Naive thymus-derived CD4-positive, alpha-beta T cell (primary cell): ENCODE measurements around the gene GLE1. TPM values are rescaled to one million over a fixed set of nuclear protein-coding genes. Genes with fewer than 3 reads are reported as not detected.

Experiments used
- ATAC-seq: fragments of 150-1000 bp; cut with Tn5 transposase; 2 replicates; pipeline ENCODE4 v1.10.0; 2021; ENCODE audit warnings: mild to moderate bottlenecking, moderate library complexity
- CTCF ChIA-PET: fragments of 350-600 bp; sonication (Branson Sonifier 250); formaldehyde crosslinking; loops from one replicate; lab custom pipeline; 2021; ENCODE audit warnings: antibody characterized with exemption; lab: Charles Lee
- POLR2A ChIA-PET: fragments of 350-600 bp; sonication (Branson Sonifier 250); formaldehyde crosslinking; loops from one replicate; lab custom pipeline; 2021; ENCODE audit warnings: antibody characterized with exemption, inconsistent platforms; lab: Charles Lee
- DNase-seq, 9 donors: peaks; one replicate each; pipeline versions ENCODE4 v3.0.0 to v3.0.0-alpha.2; 2020 to 2022; ENCODE audit warnings: mixed read lengths in 1 of 9
- H3K27ac ChIP-seq: one replicate; pipeline ENCODE4 v1.7.0; 2013; ENCODE audit warnings: mild to moderate bottlenecking, low read depth, low read length, moderate library complexity
- H3K27me3 ChIP-seq, 2 donors: one replicate each; pipeline ENCODE4 v1.7.0; 2013; ENCODE audit warnings: low read length in 2 of 2, mild to moderate bottlenecking in 2 of 2, moderate library complexity in 2 of 2; ENCODE audit not compliant: control insufficient read depth in 2 of 2, insufficient read depth in 2 of 2
- H3K36me3 ChIP-seq, 3 experiments: 1 replicate in 2 of 3; 2 replicates in 1 of 3; pipeline ENCODE4 v1.7.0; 2013; ENCODE audit warnings: low read length in 3 of 3, mild to moderate bottlenecking in 3 of 3, moderate library complexity in 1 of 3; ENCODE audit not compliant: insufficient read depth in 3 of 3, control insufficient read depth in 2 of 3
- H3K4me1 ChIP-seq, 2 donors: one replicate each; pipeline ENCODE4 v1.7.0; 2013; ENCODE audit warnings: low read length in 2 of 2, mild to moderate bottlenecking in 2 of 2, moderate library complexity in 1 of 2; ENCODE audit not compliant: control insufficient read depth in 2 of 2, insufficient read depth in 2 of 2
- H3K4me3 ChIP-seq: 2 replicates; pipeline ENCODE4 v1.7.0; 2013; ENCODE audit warnings: mild to moderate bottlenecking, low read length
- H3K9me3 ChIP-seq, 3 experiments: 1 replicate in 2 of 3; 2 replicates in 1 of 3; pipeline ENCODE4 v1.7.0; 2013; ENCODE audit warnings: low read length in 3 of 3; ENCODE audit not compliant: control insufficient read depth in 2 of 3
- H3K27ac Mint-ChIP-seq, 9 donors: one replicate each; pipeline ENCODE4 v1.8.0; 2020 to 2022; ENCODE audit warnings: mixed read lengths in 9 of 9, mild to moderate bottlenecking in 8 of 9, moderate library complexity in 5 of 9, inconsistent platforms in 2 of 9
- H3K27me3 Mint-ChIP-seq, 5 donors: one replicate each; pipeline ENCODE4 v1.8.0; 2021 to 2022; ENCODE audit warnings: mixed read lengths in 5 of 5, mild to moderate bottlenecking in 1 of 5
- H3K36me3 Mint-ChIP-seq, 5 donors: one replicate each; pipeline ENCODE4 v1.8.0; 2020 to 2022; ENCODE audit warnings: mixed read lengths in 5 of 5, mild to moderate bottlenecking in 3 of 5, inconsistent platforms in 1 of 5
- H3K4me1 Mint-ChIP-seq, 7 donors: one replicate each; pipeline ENCODE4 v1.8.0; 2020 to 2022; ENCODE audit warnings: mixed read lengths in 7 of 7, mild to moderate bottlenecking in 3 of 7, inconsistent platforms in 1 of 7
- H3K4me3 Mint-ChIP-seq, 10 donors: one replicate each; pipeline ENCODE4 v1.8.0; 2020 to 2022; ENCODE audit warnings: mild to moderate bottlenecking in 10 of 10, mixed read lengths in 10 of 10, moderate library complexity in 6 of 10, inconsistent platforms in 2 of 10
- H3K9me3 Mint-ChIP-seq, 11 donors: one replicate each; pipeline ENCODE4 v1.8.0; 2020 to 2022; ENCODE audit warnings: mixed read lengths in 11 of 11, mild to moderate bottlenecking in 4 of 11, inconsistent platforms in 1 of 11, moderate library complexity in 1 of 11
- intact Hi-C, 2 donors: fragments of 100-400 bp; cut with micrococcal nuclease; formaldehyde crosslinking; loops; one replicate each; pipeline ENCODE4 v1.15.1; 2023
- polyA plus RNA-seq, 2 donors: library from polyadenylated mRNA; unstranded; fragments of 300-500 nt; fragmentation: Illumina TruSeq; gene quantifications; one replicate each; pipeline ENCODE4 v1.2.3, GENCODE V29; 2021
- total RNA-seq, 6 experiments: library from RNA in 5 of 6; stranded (reverse) in 5 of 6; gene quantifications; 1 replicate in 5 of 6; 2 replicates in 1 of 6; pipeline ENCODE4 v1.2.3 and lab custom pipeline; 2021 to 2026

Gene GLE1
- total and polyA plus RNA-seq, 7 experiments from 2014 or later: 14.2 to 46.5 (median 30.5) TPM

- intact Hi-C loops: no loop called here
- ChIA-PET CTCF (no interaction called here), POLR2A (no interaction called here)
- Histone ChIP-seq H3K27ac (no peak overlapping the region), H3K36me3 (peaks cover 0 to 69% (median 3%) of the 10 kb centered on the region in 3 experiments), H3K4me3 (no peak overlapping the region), H3K27me3 (no peaks in the 10 kb centered on the region), H3K4me1 (no peaks in the 10 kb centered on the region), H3K9me3 (no peaks in the 10 kb centered on the region)
- ATAC-seq: no peak
- Mint-ChIP-seq H3K27me3 (no peaks in the 10 kb centered on the region), H3K36me3 (peaks cover 4 to 52% (median 25%) of the 10 kb centered on the region in 5 donors), H3K4me1 (peaks cover 0 to 2% (median 0%) of the 10 kb centered on the region in 7 donors), H3K27ac (no peak overlapping the region), H3K9me3 (no peaks in the 10 kb centered on the region), H3K4me3 (no peak overlapping the region)
- DNase-seq: no peak
These were observed 25.3 kb upstream of the GLE1 start for GRCh38 chr9:128479262-128479661.

- Mint-ChIP-seq H3K9me3 (no peaks in the 10 kb centered on the region), H3K27me3 (no peaks in the 10 kb centered on the region), H3K4me1 (peaks cover 0 to 2% (median 0%) of the 10 kb centered on the region in 7 donors), H3K36me3 (peaks cover 0 to 48% (median 19%) of the 10 kb centered on the region in 5 donors), H3K4me3 (no peak overlapping the region), H3K27ac (peak overlapping the region in 1 of 9 donors; percentile 78)
- no peak for DNase-seq
- Histone ChIP-seq H3K27me3 (no peaks in the 10 kb centered on the region), H3K36me3 (peaks cover 0 to 76% (median 7%) of the 10 kb centered on the region in 3 experiments), H3K27ac (no peak overlapping the region), H3K4me1 (no peaks in the 10 kb centered on the region), H3K9me3 (no peaks in the 10 kb centered on the region), H3K4me3 (no peak overlapping the region)
- CTCF ChIA-PET: interaction anchor here (0.5 to 1.2 kb wide), 2 partner anchors 34 to 48 kb away, joined by 3 read pairs; no protein-coding TSS in a partner anchor
- POLR2A ChIA-PET: interaction anchor here (0.8 kb wide), 1 partner anchor 56 kb away, joined by 3 read pairs; no protein-coding TSS in a partner anchor
- ATAC-seq: no peak
- intact Hi-C loops: no loop called here
These were observed 23.0 kb upstream of the GLE1 start for GRCh38 chr9:128481561-128481960.

GRCh38 chr9:128482186-128482585, 22.3 kb upstream of the GLE1 start:
- CTCF ChIA-PET: interaction anchor here (0.5 to 1.2 kb wide), 2 partner anchors 35 to 49 kb away, joined by 3 read pairs; no protein-coding TSS in a partner anchor
- Histone ChIP-seq H3K36me3 (peaks cover 0 to 83% (median 7%) of the 10 kb centered on the region in 3 experiments), H3K4me3 (no peak overlapping the region), H3K27me3 (no peaks in the 10 kb centered on the region), H3K9me3 (no peaks in the 10 kb centered on the region), H3K4me1 (no peaks in the 10 kb centered on the region), H3K27ac (no peak overlapping the region)
- H3K9me3 Mint-ChIP-seq: no peaks in the 10 kb centered on the region
- H3K4me3 Mint-ChIP-seq: no peak overlapping the region
- no peaks in the 10 kb centered on the region for H3K27me3 Mint-ChIP-seq
- DNase-seq (no peak), ATAC-seq (no peak)
- peak overlapping the region in 1 of 9 donors; percentile 49 for H3K27ac Mint-ChIP-seq
- intact Hi-C loops: no loop called here
- POLR2A ChIA-PET: no interaction called here
- peaks cover 0 to 2% (median 0%) of the 10 kb centered on the region in 7 donors for H3K4me1 Mint-ChIP-seq
- peaks cover 0 to 51% (median 22%) of the 10 kb centered on the region in 5 donors for H3K36me3 Mint-ChIP-seq

- ChIA-PET CTCF (interaction anchor here (0.6 kb wide), 1 partner anchor 125 kb away, joined by 3 read pairs; no protein-coding TSS in a partner anchor), POLR2A (no interaction called here)
- Histone ChIP-seq H3K27ac (no peak overlapping the region), H3K36me3 (peaks cover 6 to 80% (median 7%) of the 10 kb centered on the region in 3 experiments), H3K27me3 (no peaks in the 10 kb centered on the region), H3K4me3 (no peak overlapping the region), H3K9me3 (no peaks in the 10 kb centered on the region), H3K4me1 (no peaks in the 10 kb centered on the region)
- Mint-ChIP-seq H3K27ac (no peak overlapping the region), H3K4me3 (no peak overlapping the region), H3K27me3 (no peaks in the 10 kb centered on the region), H3K36me3 (peaks cover 0 to 52% (median 20%) of the 10 kb centered on the region in 5 donors), H3K9me3 (no peaks in the 10 kb centered on the region), H3K4me1 (peaks cover 0 to 2% (median 0%) of the 10 kb centered on the region in 7 donors)
- ATAC-seq (no peak), DNase-seq (no peak)
- intact Hi-C loops: no loop called here
These were observed 19.7 kb upstream of the GLE1 start for GRCh38 chr9:128484686-128485413.

GRCh38 chr9:128485414-128485855, 19.1 kb upstream of the GLE1 start:
- intact Hi-C loops: no loop called here
- no peak overlapping the region for H3K4me3 ChIP-seq
- DNase-seq: no peak
- Mint-ChIP-seq H3K9me3 (no peaks in the 10 kb centered on the region), H3K27me3 (no peaks in the 10 kb centered on the region), H3K27ac (peak overlapping the region in 2 of 9 donors; percentile 18 to 65), H3K36me3 (peaks cover 0 to 54% (median 20%) of the 10 kb centered on the region in 5 donors), H3K4me3 (no peak overlapping the region), H3K4me1 (peaks cover 0 to 2% (median 0%) of the 10 kb centered on the region in 7 donors)
- H3K27ac ChIP-seq: no peak overlapping the region
- H3K9me3 ChIP-seq: no peaks in the 10 kb centered on the region
- no peaks in the 10 kb centered on the region for H3K4me1 ChIP-seq
- CTCF ChIA-PET: interaction anchor here (0.6 kb wide), 1 partner anchor 125 kb away, joined by 3 read pairs; no protein-coding TSS in a partner anchor
- peaks cover 6 to 80% (median 7%) of the 10 kb centered on the region in 3 experiments for H3K36me3 ChIP-seq
- no peak for ATAC-seq
- POLR2A ChIA-PET: interaction anchor here (0.5 kb wide), 1 partner anchor 161 kb away, joined by 3 read pairs; no protein-coding TSS in a partner anchor
- H3K27me3 ChIP-seq: no peaks in the 10 kb centered on the region

GRCh38 chr9:128486201-128486600, 18.3 kb upstream of the GLE1 start:
- H3K36me3 ChIP-seq: peaks cover 6 to 79% (median 7%) of the 10 kb centered on the region in 3 experiments
- intact Hi-C loops: no loop called here
- no peak for ATAC-seq
- ChIA-PET CTCF (no interaction called here), POLR2A (interaction anchor here (0.6 to 1.7 kb wide), 2 partner anchors 19 to 20 kb away, joined by 3 to 4 read pairs; no protein-coding TSS in a partner anchor)
- H3K4me1 ChIP-seq: no peaks in the 10 kb centered on the region
- DNase-seq: no peak
- peak overlapping the region in 2 of 9 donors; percentile 18 to 52 for H3K27ac Mint-ChIP-seq
- H3K9me3 Mint-ChIP-seq: no peaks in the 10 kb centered on the region
- H3K4me3 ChIP-seq: no peak overlapping the region
- H3K27me3 Mint-ChIP-seq: no peaks in the 10 kb centered on the region
- no peak overlapping the region for H3K27ac ChIP-seq
- H3K27me3 ChIP-seq: no peaks in the 10 kb centered on the region
- no peaks in the 10 kb centered on the region for H3K9me3 ChIP-seq
- peaks cover 0 to 51% (median 20%) of the 10 kb centered on the region in 5 donors for H3K36me3 Mint-ChIP-seq
- H3K4me1 Mint-ChIP-seq: peaks cover 0 to 2% (median 0%) of the 10 kb centered on the region in 7 donors
- H3K4me3 Mint-ChIP-seq: no peak overlapping the region
